B cell (primary cell): ENCODE results near the gene DLG2. TPM values are rescaled to one million over a fixed set of nuclear protein-coding genes. Genes with fewer than 3 reads are reported as not detected.

Source experiments
- ATAC-seq: fragments of 200-7000 bp; cut with Tn5 transposase; one replicate; pipeline ENCODE4 v1.10.0; 2021; ENCODE audit warnings: low read depth, mild to moderate bottlenecking, moderate number of reproducible peaks, moderate library complexity
- CTCF ChIA-PET: fragments of 350-600 bp; sonication (Branson Sonifier 250); formaldehyde crosslinking; loops from one replicate; lab custom pipeline; 2021; ENCODE audit warnings: antibody characterized with exemption, inconsistent platforms; lab: Charles Lee
- POLR2A ChIA-PET: fragments of 350-600 bp; sonication (Branson Sonifier 250); formaldehyde crosslinking; loops from one replicate; lab custom pipeline; 2021; ENCODE audit warnings: antibody characterized with exemption; lab: Charles Lee
- DNase-seq: peaks from one replicate; pipeline ENCODE4 v3.0.0; 2013
- H2AFZ ChIP-seq: 2 replicates; pipeline ENCODE4 v1.6.1; 2012; ENCODE audit warnings: mild to moderate bottlenecking, low read depth, low read length; ENCODE audit not compliant: insufficient read depth, poor library complexity, severe bottlenecking
- H3K27ac ChIP-seq, 2 donors: 1 replicate in 1 of 2; 2 replicates in 1 of 2; pipeline ENCODE4 v1.5.1; 2012 to 2013; ENCODE audit warnings: low read length in 2 of 2, mild to moderate bottlenecking in 2 of 2, moderate library complexity in 1 of 2
- H3K27me3 ChIP-seq, 4 experiments: fragments of 200-600 bp in 1 of 4; sonication (generic) in 1 of 4; replicated peaks in 1 of 4; 1 replicate in 2 of 4; 2 replicates in 2 of 4; pipeline versions ENCODE4 v1.6.1 to v1.7.0; 2013 to 2016; ENCODE audit warnings: low read length in 3 of 4, mild to moderate bottlenecking in 2 of 4, mixed read lengths in 1 of 4, moderate library complexity in 1 of 4; ENCODE audit not compliant: insufficient read depth in 4 of 4, control insufficient read depth in 3 of 4; ENCODE audit errors: control extremely low read depth in 1 of 4
- H3K36me3 ChIP-seq, 2 experiments: replicated peaks in 1 of 2; 1 replicate in 1 of 2; 2 replicates in 1 of 2; pipeline versions ENCODE4 v1.6.1 to v1.7.1; 2013; ENCODE audit warnings: low read length in 1 of 2; ENCODE audit not compliant: insufficient read depth in 2 of 2, control insufficient read depth in 1 of 2; ENCODE audit errors: control extremely low read depth in 1 of 2, extremely low read depth in 1 of 2
- H3K4me1 ChIP-seq, 2 donors: fragments of 200-600 bp in 1 of 2; sonication (generic) in 1 of 2; 1 replicate in 1 of 2; 2 replicates in 1 of 2; pipeline versions ENCODE4 v1.5.1 to v1.6.1; 2013 to 2017; ENCODE audit warnings: low read length in 2 of 2; ENCODE audit not compliant: control insufficient read depth in 2 of 2, insufficient read depth in 2 of 2
- H3K4me2 ChIP-seq: replicated peaks from 2 replicates; pipeline ENCODE3; 2012; ENCODE audit warnings: mild to moderate bottlenecking, low read depth, low read length; ENCODE audit not compliant: poor library complexity, severe bottlenecking
- H3K4me3 ChIP-seq, 5 experiments: fragments of 200-600 bp in 1 of 5; sonication (generic) in 1 of 5; 1 replicate in 3 of 5; 2 replicates in 2 of 5; pipeline versions ENCODE4 v1.5.1 to v1.7.0; 2011 to 2016; ENCODE audit warnings: low read length in 4 of 5, mild to moderate bottlenecking in 4 of 5, low read depth in 2 of 5, control low read depth in 1 of 5, moderate library complexity in 1 of 5; ENCODE audit not compliant: insufficient read depth in 1 of 5; ENCODE audit errors: control extremely low read depth in 1 of 5, extremely low read depth in 1 of 5
- H3K79me2 ChIP-seq: fragments of 200-600 bp; sonication (generic); one replicate; pipeline ENCODE4 v1.6.0; 2016; ENCODE audit warnings: low read length; ENCODE audit not compliant: control insufficient read depth, insufficient read depth
- H3K9ac ChIP-seq: fragments of 200-600 bp; sonication (generic); 2 replicates; pipeline ENCODE4 v1.6.1; 2017; ENCODE audit warnings: mild to moderate bottlenecking, low read length, moderate library complexity
- H3K9me3 ChIP-seq, 3 donors: one replicate each; pipeline versions ENCODE4 v1.6.1 to v1.7.1; 2013; ENCODE audit warnings: low read length in 2 of 3; ENCODE audit not compliant: control insufficient read depth in 2 of 3, insufficient read depth in 1 of 3; ENCODE audit errors: control extremely low read depth in 1 of 3
- H4K20me1 ChIP-seq: 2 replicates; pipeline ENCODE4 v1.6.0; 2012; ENCODE audit warnings: mild to moderate bottlenecking, low read length; ENCODE audit not compliant: insufficient read depth, control insufficient read depth, poor library complexity, severe bottlenecking
- H3K27ac Mint-ChIP-seq: one replicate; pipeline ENCODE4 v1.8.0; 2021; ENCODE audit warnings: mixed read lengths
- H3K27me3 Mint-ChIP-seq: one replicate; pipeline ENCODE4 v1.8.0; 2021; ENCODE audit warnings: mixed read lengths
- H3K4me1 Mint-ChIP-seq: one replicate; pipeline ENCODE4 v1.8.0; 2021; ENCODE audit warnings: mixed read lengths
- H3K4me3 Mint-ChIP-seq: one replicate; pipeline ENCODE4 v1.8.0; 2021; ENCODE audit warnings: mixed read lengths
- H3K9me3 Mint-ChIP-seq: one replicate; pipeline ENCODE4 v1.8.0; 2022; ENCODE audit warnings: mixed read lengths; ENCODE audit not compliant: insufficient read depth
- EZH2 ChIP-seq: IDR thresholded peaks from 2 replicates; pipeline ENCODE4 v1.6.1; 2012; ENCODE audit warnings: borderline replicate concordance, low read depth, mild to moderate bottlenecking, moderate library complexity, low read length; ENCODE audit not compliant: insufficient read depth, poor library complexity, severe bottlenecking
- WGBS: methylation state at CpG from one replicate; pipeline ENCODE4 v1.1.5; 2013; ENCODE audit warnings: missing lambda C conversion rate; ENCODE audit not compliant: insufficient coverage; 5-methylcytosine and 5-hydroxymethylcytosine counted together
- intact Hi-C: fragments of 100-400 bp; cut with micrococcal nuclease; formaldehyde crosslinking; loops from one replicate; pipeline ENCODE4 v1.10.0; 2022
- polyA plus RNA-seq: library from polyadenylated mRNA; depleted of rRNA; stranded (reverse); fragments of >200 nt; gene quantifications from 2 replicates; pipeline ENCODE4 v1.2.3, GENCODE V29; 2012
- total RNA-seq, 2 donors: library from RNA; stranded (reverse); fragments of 120-200 nt in 1 of 2; gene quantifications; 1 replicate in 1 of 2; 2 replicates in 1 of 2; pipeline versions ENCODE4 v1.2.3 to v1.2.4, GENCODE V29; 2013 to 2022
- TF ChIP-seq, protein P1 (sequence below): fragments of 200-600 bp; IDR thresholded peaks from one replicate; pipeline ENCODE4 v1.8.0; 2022; ENCODE audit warnings: antibody characterized with exemption, mild to moderate bottlenecking

DLG2 gene
- total and polyA plus RNA-seq, 2 donors (not counting 1 experiment from before 2014, with no cell fraction given) = 0.54 to 5.4 TPM

GRCh38 chr11:84128840-84129239 lies 1498.3 kb downstream of the DLG2 start:
- Mint-ChIP-seq H3K27ac (no peak overlapping the region), H3K4me1 (no peaks in the 10 kb centered on the region), H3K27me3 (no peaks in the 10 kb centered on the region), H3K4me3 (no peak overlapping the region), H3K9me3 (peaks cover 2% of the 10 kb centered on the region)
- no peaks in the 10 kb centered on the region for H3K27me3 ChIP-seq
- no peaks in the 10 kb centered on the region for H3K79me2 ChIP-seq
- DNase-seq (no peak), ATAC-seq (no peak)
- ChIA-PET CTCF (no interaction called here), POLR2A (no interaction called here)
- no peaks in the 10 kb centered on the region for H3K9me3 ChIP-seq
- H3K36me3 ChIP-seq = no peaks in the 10 kb centered on the region
- TF ChIP-seq, protein P1, sequence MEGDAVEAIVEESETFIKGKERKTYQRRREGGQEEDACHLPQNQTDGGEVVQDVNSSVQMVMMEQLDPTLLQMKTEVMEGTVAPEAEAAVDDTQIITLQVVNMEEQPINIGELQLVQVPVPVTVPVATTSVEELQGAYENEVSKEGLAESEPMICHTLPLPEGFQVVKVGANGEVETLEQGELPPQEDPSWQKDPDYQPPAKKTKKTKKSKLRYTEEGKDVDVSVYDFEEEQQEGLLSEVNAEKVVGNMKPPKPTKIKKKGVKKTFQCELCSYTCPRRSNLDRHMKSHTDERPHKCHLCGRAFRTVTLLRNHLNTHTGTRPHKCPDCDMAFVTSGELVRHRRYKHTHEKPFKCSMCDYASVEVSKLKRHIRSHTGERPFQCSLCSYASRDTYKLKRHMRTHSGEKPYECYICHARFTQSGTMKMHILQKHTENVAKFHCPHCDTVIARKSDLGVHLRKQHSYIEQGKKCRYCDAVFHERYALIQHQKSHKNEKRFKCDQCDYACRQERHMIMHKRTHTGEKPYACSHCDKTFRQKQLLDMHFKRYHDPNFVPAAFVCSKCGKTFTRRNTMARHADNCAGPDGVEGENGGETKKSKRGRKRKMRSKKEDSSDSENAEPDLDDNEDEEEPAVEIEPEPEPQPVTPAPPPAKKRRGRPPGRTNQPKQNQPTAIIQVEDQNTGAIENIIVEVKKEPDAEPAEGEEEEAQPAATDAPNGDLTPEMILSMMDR = no peak
- no peak for TF ChIP-seq EZH2
- H3K4me3 ChIP-seq = no peak overlapping the region
- no peaks in the 10 kb centered on the region for H3K4me1 ChIP-seq
- no peak overlapping the region for H3K9ac ChIP-seq
- 60% methylated on average over 1 of the region's 2 CpGs for WGBS
- no peak overlapping the region for H2AFZ ChIP-seq
- H3K4me2 ChIP-seq = no peak overlapping the region
- H4K20me1 ChIP-seq = no peaks in the 10 kb centered on the region
- intact Hi-C loops = no loop called here
- H3K27ac ChIP-seq = no peak overlapping the region

DNA sequence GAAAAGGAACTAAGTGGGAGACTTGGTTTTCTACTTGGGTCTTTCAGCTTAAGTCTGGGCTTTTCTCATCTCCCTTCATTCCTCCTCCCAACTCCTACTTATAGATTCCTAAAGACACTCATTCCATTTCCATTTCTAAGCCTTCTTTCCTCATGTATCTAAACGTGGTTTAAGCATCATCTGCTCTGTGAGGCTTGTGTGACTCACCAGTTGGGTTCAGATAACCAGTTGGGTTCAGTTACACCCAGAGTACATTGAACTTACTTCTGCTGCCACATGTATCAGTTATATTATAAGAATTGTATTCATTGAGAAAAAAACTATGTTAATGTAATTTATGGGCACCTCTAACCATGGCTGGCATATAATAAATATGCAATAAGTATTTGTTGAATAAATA lies 1509.8 kb downstream of the DLG2 start:
- DNase-seq = no peak
- no peak overlapping the region for H3K9ac ChIP-seq
- H3K27ac ChIP-seq = no peak overlapping the region
- no peak overlapping the region for H2AFZ ChIP-seq
- CTCF ChIA-PET = no interaction called here
- H3K79me2 ChIP-seq = no peaks in the 10 kb centered on the region
- ATAC-seq = no peak
- WGBS = 20% methylated on average over 1 of the region's 1 CpG
- no peaks in the 10 kb centered on the region for H3K27me3 ChIP-seq
- H3K27ac Mint-ChIP-seq = no peak overlapping the region
- H3K4me3 Mint-ChIP-seq = no peak overlapping the region
- POLR2A ChIA-PET = no interaction called here
- H3K4me1 ChIP-seq = no peaks in the 10 kb centered on the region
- H3K27me3 Mint-ChIP-seq = no peaks in the 10 kb centered on the region
- intact Hi-C loops = no loop called here
- H3K4me2 ChIP-seq = no peak overlapping the region
- H4K20me1 ChIP-seq = no peaks in the 10 kb centered on the region
- H3K9me3 Mint-ChIP-seq = peaks cover 3% of the 10 kb centered on the region
- H3K4me3 ChIP-seq = no peak overlapping the region
- no peaks in the 10 kb centered on the region for H3K9me3 ChIP-seq
- H3K36me3 ChIP-seq = no peaks in the 10 kb centered on the region
- no peak for TF ChIP-seq EZH2
- TF ChIP-seq, protein P1 = no peak
- no peaks in the 10 kb centered on the region for H3K4me1 Mint-ChIP-seq
